ENCODE measurements around the gene PGAM5. TPM values are rescaled to one million over a fixed set of nuclear protein-coding genes. Genes with fewer than 3 reads are reported as not detected.

Gene PGAM5
- total and polyA plus RNA-seq, 2 of the 4 experiments (the other 2 are of a cell fraction), result 25.2 to 37.8 TPM

GRCh38 chr12:132717531-132718387 lies 7.1 kb downstream of the PGAM5 start:
- Histone ChIP-seq H3K4ac (ENCODE audit: low read depth, low read length) (no peak overlapping the region), H2BK20ac (ENCODE audit: low read depth, low read length) (no peak overlapping the region), H3K14ac (replicated peaks; ENCODE audit: low read depth, low read length) (no peak overlapping the region), H2BK5ac (ENCODE audit: low read depth, low read length, poor library complexity, severe bottlenecking) (no peak overlapping the region), H2AK5ac (ENCODE audit: low read depth, low read length) (no peak overlapping the region), H2BK120ac (ENCODE audit: low read depth, low read length) (no peak overlapping the region), H2AFZ (replicated peaks; ENCODE audit: low read length, poor library complexity) (no peak overlapping the region), H4K20me1 (ENCODE audit: insufficient read depth, low read length) (peaks cover 13% of the 10 kb centered on the region), H3K9ac (ENCODE audit: low read depth, low read length) (no peak overlapping the region), H3K56ac (ENCODE audit: extremely low read depth, insufficient read depth, low read length) (no peak overlapping the region), H2AK9ac (replicated peaks; ENCODE audit: low read depth, low read length, poor library complexity) (peak overlapping the region; percentile 24), H3K18ac (ENCODE audit: low read depth, low read length) (no peak overlapping the region), H3K4me1 (ENCODE audit: control insufficient read depth, insufficient read depth, low read length) (no peaks in the 10 kb centered on the region), H3K9me1 (ENCODE audit: insufficient read depth, low read length) (no peaks in the 10 kb centered on the region), H3K4me3 (ENCODE audit: insufficient read depth, low read depth, low read length) (no peak overlapping the region), H4K5ac (ENCODE audit: low read depth, low read length) (no peak overlapping the region), H3K27ac (ENCODE audit: insufficient read depth, low read length) (no peak overlapping the region), H3K27me3 (ENCODE audit: control insufficient read depth, insufficient read depth, low read length) (no peaks in the 10 kb centered on the region), H3K23ac (ENCODE audit: low read depth, low read length) (no peak overlapping the region), H3K4me2 (ENCODE audit: low read depth, low read length) (no peak overlapping the region), H3K36me3 (ENCODE audit: control insufficient read depth, insufficient read depth, low read length) (peaks cover 47% of the 10 kb centered on the region), H2BK15ac (ENCODE audit: low read depth, low read length) (no peak overlapping the region), H3K79me1 (ENCODE audit: low read depth in 1 of 2, low read length in 2 of 2) (peaks cover 20 to 38% of the 10 kb centered on the region in 2 experiments), H3K9me3 (ENCODE audit: control insufficient read depth, insufficient read depth, low read length) (no peaks in the 10 kb centered on the region), H4K91ac (ENCODE audit: insufficient read depth, low read depth, low read length) (no peak overlapping the region), H4K8ac (ENCODE audit: low read depth in 2 of 2, low read length in 2 of 2) (no peak overlapping the region)
- no peak for TF ChIP-seq RCOR1 (IDR thresholded peaks at IDR 0.05; ENCODE audit: insufficient replicate concordance, low read length)
- TF ChIP-seq RAD21 (IDR thresholded peaks at IDR 0.05; ENCODE audit: low read length), result no peak
- no peak for TF ChIP-seq CEBPB (IDR thresholded peaks at IDR 0.05; ENCODE audit: low read depth, low read length)
- no peak for TF ChIP-seq RFX5 (IDR thresholded peaks at IDR 0.05; ENCODE audit: low read depth, low read length)
- no peak for TF ChIP-seq MAZ (IDR thresholded peaks at IDR 0.05; ENCODE audit: borderline replicate concordance, low read depth, low read length)
- TF ChIP-seq FOS (IDR thresholded peaks at IDR 0.05; ENCODE audit: low read depth, low read length), result no peak
- no peak for TF ChIP-seq MXI1 (IDR thresholded peaks at IDR 0.05; ENCODE audit: borderline replicate concordance, low read depth, low read length)
- TF ChIP-seq POLR2A (IDR thresholded peaks at IDR 0.05; ENCODE audit: low read depth, low read length), result no peak
- TF ChIP-seq, protein P1, sequence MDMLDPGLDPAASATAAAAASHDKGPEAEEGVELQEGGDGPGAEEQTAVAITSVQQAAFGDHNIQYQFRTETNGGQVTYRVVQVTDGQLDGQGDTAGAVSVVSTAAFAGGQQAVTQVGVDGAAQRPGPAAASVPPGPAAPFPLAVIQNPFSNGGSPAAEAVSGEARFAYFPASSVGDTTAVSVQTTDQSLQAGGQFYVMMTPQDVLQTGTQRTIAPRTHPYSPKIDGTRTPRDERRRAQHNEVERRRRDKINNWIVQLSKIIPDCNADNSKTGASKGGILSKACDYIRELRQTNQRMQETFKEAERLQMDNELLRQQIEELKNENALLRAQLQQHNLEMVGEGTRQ (IDR thresholded peaks at IDR 0.05; ENCODE audit: low read depth, low read length), result no peak
- intact Hi-C loops (cut with micrococcal nuclease) (no loop called here), in situ Hi-C loops (cut with MboI; ENCODE audit: low sequenced_read_pairs) (no loop called here), dilution Hi-C loops (cut with HindIII; ENCODE audit: low sequenced_read_pairs, unreplicated experiment) (no loop called here)
- DNase-seq (no peak), ATAC-seq (ENCODE audit: low read depth) (no peak)
- no TSS peak for BruUV-seq (replicated peaks)
- ChIA-PET POLR2A (ENCODE audit: unreplicated experiment) (no interaction called here), CTCF (no interaction called here)
- 94% methylated on average over 44 of the region's 61 CpGs; no CpG with 5 or more reads in 1 of the 2 experiments for WGBS, 2 experiments (ENCODE audit: extremely low coverage in 2 of 2, insufficient read length in 1 of 2)
